IPS DF 6.9 (cell line): ENCODE data around the gene SLC22A31.
A peak's percentile ranks its signal among the peaks of the same experiment; 100 is the strongest.

Source experiments
- DNase-seq: peaks from one replicate; pipeline ENCODE4 v3.0.0-alpha.2; 2013; ENCODE audit warnings: low read depth, low spot score
- H3K27ac ChIP-seq: one replicate; pipeline ENCODE4 v1.5.1; 2013; ENCODE audit warnings: low read length, control low read depth
- H3K27me3 ChIP-seq: 2 replicates; pipeline ENCODE4 v1.6.1; 2013; ENCODE audit warnings: mild to moderate bottlenecking, low read length; ENCODE audit not compliant: control insufficient read depth, insufficient read depth
- H3K36me3 ChIP-seq: 2 replicates; pipeline ENCODE4 v1.6.1; 2013; ENCODE audit warnings: low read length; ENCODE audit not compliant: control insufficient read depth, insufficient read depth
- H3K4me1 ChIP-seq: 2 replicates; pipeline ENCODE4 v1.6.1; 2013; ENCODE audit warnings: low read length; ENCODE audit not compliant: control insufficient read depth, insufficient read depth
- H3K4me3 ChIP-seq: 2 replicates; pipeline ENCODE4 v1.5.1; 2013; ENCODE audit warnings: mild to moderate bottlenecking, low read length
- H3K9me3 ChIP-seq: 2 replicates; pipeline ENCODE4 v1.6.1; 2013; ENCODE audit warnings: low read length, inconsistent platforms; ENCODE audit not compliant: control insufficient read depth, insufficient read depth
- WGBS: extraction: QIAGEN DNeasy Blood & Tissue Kit; methylation state at CpG from one replicate; pipeline ENCODE4 v1.1.7; 2013; ENCODE audit warnings: mixed read lengths, missing lambda C conversion rate; ENCODE audit not compliant: insufficient read length, insufficient coverage; 5-methylcytosine and 5-hydroxymethylcytosine counted together

The SLC22A31 gene

DNA sequence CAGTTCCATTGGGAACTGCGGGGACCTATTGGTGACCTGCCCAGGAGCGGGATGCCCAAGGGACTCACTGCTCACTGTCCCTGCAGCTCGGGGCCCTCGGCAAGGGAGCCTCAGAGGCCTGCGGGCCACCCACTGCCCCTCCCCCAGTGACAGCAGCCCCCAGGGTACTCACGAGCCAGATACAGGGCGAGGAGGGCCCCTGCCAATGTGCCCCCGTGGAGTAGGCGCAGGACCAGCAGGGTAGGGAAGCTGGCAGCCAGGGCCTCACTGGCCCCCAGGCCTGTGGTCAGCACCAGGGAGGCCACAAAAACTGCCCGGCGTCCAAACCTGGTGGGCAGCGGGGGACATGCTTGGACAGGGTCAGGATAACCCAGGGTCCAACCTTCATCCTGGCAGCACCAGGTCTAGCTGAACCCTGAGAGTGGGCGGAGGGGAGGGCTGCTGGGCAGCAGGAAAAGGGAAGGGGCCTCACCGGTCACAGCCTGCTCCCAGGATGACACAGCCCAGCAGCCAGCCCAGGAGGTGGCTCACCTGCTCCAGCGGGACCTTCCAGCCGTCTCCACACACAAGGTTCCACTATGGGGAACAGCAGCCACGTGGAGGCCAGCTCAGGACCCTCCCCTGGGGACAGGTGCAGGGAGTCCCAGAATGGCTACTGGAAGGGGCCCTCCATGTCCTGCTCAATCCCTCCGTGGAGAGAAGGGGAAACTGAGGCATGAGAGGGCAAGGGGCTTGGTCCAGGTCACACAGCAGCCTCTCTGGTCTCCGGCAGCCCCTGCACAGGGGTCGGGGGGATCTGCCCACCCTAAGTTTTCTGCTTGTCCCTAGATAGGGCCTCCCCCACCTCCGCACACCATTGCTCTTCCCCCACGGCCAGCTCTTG lies 855 bp downstream of the SLC22A31 start:
- H3K27me3 ChIP-seq = peaks cover 10% of the 10 kb centered on the region
- no peak overlapping the region for H3K4me3 ChIP-seq
- H3K9me3 ChIP-seq = no peaks in the 10 kb centered on the region
- DNase-seq = no peak
- WGBS = no CpG with 5 or more reads among the region's 22 CpGs
- peaks cover 2% of the 10 kb centered on the region; the same call in 1 of the 2 replicates for H3K4me1 ChIP-seq
- no peaks in the 10 kb centered on the region for H3K36me3 ChIP-seq
- H3K27ac ChIP-seq = no peak overlapping the region

DNA sequence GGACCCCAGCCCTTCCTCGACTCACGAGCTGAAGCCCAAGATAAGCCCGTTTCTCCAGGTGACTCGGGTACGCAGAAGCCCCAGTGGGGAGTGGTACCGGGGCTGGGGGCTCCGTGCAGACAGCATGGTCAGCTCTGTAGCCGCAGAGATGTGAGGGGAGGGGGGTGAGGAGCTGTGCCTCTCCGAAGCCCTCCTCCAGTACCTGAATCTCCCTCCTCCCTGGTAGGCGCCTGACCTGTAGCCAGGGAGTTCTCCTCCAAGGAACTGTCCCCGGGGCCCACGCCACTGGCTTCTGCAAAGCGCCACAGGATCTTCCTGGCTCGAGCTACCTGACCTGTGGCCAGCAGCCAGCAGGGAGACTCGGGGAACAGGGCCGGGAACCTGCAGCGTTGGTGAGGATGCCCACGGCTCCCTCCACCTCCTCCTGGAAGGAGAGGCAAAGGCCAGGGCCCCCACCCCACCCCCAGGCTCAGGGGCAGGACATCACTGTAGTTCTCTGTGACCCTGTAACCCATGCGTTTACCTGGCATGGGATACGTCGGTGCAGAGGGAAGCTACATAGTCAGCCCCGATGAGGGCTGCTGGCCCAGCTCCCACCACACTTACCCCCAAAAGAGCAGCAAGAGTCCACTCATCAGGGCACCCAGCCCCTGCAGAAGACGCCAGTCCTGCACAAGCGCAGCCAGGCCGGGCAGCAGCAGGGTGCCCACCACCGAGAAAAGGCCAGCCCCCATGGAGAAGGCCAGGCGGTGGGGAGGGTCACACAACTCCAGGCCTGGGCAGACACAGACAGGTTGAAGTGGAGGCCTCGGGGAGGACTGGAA lies 1.7 kb downstream of the SLC22A31 start:
- no CpG with 5 or more reads among the region's 28 CpGs for WGBS
- no peak overlapping the region for H3K27ac ChIP-seq
- no peak for DNase-seq
- H3K27me3 ChIP-seq = peaks cover 10% of the 10 kb centered on the region
- H3K4me1 ChIP-seq = peaks cover 2% of the 10 kb centered on the region; the same call in 1 of the 2 replicates
- H3K9me3 ChIP-seq = no peaks in the 10 kb centered on the region
- no peaks in the 10 kb centered on the region for H3K36me3 ChIP-seq
- no peak overlapping the region for H3K4me3 ChIP-seq

DNA sequence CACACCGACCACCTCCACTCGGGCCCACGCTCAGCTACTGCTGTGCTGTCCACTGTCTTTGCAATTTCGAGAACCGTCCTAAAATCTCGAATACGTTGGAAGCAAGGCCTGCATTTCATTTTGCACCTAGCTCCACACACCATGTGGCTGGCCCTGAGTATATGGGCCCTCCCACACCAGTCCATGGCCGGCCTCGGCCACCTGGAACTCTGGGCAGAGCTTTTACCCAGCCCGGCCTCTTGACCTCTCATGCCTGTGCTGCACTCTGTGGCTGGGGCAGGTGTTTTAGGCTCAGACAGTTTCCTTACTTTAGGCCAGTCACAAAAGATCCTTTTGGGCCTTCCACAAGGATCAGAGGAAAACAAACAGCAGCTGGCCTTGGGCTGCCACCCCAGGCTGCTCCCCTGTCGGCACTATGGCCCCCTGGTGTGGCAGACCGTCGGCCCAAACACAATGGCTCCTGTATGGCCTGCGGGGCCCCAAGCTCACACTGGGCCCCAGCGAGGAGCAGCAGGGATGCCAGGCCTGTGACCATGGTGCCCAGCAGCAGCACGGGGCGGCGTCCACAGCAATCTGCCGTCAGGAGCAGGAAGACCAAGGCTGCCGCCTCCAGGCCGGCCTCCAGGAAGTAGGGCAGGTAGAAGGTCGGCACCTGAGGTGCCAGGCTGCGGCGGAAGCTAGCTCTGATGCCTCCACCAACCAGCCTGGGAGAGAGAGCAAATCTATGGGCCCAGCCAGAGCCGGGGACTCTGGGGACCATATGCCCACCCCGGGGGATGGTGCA lies 2.5 kb downstream of the SLC22A31 start:
- H3K9me3 ChIP-seq = no peaks in the 10 kb centered on the region
- H3K27me3 ChIP-seq = peaks cover 6% of the 10 kb centered on the region
- WGBS = no CpG with 5 or more reads among the region's 26 CpGs
- H3K4me3 ChIP-seq = no peak overlapping the region
- DNase-seq = no peak
- H3K4me1 ChIP-seq = peaks cover 2% of the 10 kb centered on the region; the same call in 1 of the 2 replicates
- no peaks in the 10 kb centered on the region for H3K36me3 ChIP-seq
- H3K27ac ChIP-seq = no peak overlapping the region

DNA sequence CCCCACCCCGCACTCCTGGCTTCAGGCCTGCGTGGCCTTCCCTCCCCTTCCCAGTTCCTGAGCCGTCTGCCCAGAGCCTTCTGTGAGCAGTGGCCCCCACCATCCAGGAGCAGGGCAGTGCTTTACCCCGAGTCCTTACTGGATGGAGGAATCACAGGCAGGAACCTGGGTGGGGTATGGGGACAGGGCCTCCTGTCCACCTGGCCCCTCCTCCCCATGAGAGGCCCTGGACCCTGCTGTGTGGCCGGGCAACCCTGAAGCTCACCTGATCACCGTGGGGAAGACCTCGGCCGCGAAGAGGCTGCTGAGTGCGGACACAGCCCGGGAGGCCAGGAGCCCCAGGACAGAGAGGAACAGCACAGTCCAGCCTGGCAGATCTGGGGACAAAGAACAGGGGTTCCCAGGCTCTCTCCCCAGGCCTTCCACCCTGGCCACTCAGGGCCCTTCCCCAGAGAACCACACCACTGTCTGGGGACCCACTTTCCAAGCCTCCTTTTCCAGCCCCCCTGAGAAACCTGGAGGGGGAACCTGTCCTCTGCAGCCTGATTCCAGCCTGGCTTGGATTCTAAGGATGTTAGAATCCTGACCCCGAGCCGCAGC lies 3.2 kb downstream of the SLC22A31 start:
- no peak for DNase-seq
- H3K4me1 ChIP-seq = peaks cover 4% of the 10 kb centered on the region; the same call in 1 of the 2 replicates
- H3K27me3 ChIP-seq = peaks cover 2% of the 10 kb centered on the region
- no peaks in the 10 kb centered on the region for H3K9me3 ChIP-seq
- H3K27ac ChIP-seq = no peak overlapping the region
- no CpG with 5 or more reads among the region's 13 CpGs for WGBS
- no peak overlapping the region for H3K4me3 ChIP-seq
- no peaks in the 10 kb centered on the region; the same call in 1 of the 2 replicates for H3K36me3 ChIP-seq

DNA sequence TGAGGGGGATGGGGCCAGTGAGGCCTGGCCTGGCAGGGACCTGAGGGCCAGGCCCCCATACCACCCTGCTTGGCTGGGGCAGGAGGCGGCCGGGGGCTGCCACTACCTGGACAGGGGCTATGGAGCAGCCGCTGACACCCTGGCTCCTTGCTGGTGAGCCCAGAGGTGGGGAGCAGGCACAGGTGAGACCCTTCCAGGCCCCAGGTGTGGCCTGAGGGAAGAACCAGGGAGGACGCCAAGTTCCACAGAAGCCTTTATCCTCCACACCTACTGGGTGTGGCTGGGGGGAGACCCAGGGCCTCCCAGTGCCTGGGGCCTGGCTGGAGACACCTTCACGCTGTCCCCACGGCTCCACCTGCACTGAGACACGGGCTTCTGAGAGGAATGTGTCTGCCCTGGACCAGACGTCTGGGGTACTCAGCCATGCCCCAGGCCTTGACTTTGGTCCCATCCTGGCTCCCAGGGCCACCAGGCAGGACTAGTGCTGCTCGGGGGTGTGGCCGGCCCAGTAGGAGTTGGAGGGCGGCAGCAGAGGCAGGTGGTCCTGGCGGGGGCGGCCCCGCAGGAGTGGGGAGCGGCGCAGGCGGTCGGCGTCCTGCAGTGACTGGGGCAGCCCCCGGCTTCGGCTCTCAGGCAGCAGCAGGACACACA lies 4.7 kb downstream of the SLC22A31 start:
- WGBS = no CpG with 5 or more reads among the region's 21 CpGs

DNA sequence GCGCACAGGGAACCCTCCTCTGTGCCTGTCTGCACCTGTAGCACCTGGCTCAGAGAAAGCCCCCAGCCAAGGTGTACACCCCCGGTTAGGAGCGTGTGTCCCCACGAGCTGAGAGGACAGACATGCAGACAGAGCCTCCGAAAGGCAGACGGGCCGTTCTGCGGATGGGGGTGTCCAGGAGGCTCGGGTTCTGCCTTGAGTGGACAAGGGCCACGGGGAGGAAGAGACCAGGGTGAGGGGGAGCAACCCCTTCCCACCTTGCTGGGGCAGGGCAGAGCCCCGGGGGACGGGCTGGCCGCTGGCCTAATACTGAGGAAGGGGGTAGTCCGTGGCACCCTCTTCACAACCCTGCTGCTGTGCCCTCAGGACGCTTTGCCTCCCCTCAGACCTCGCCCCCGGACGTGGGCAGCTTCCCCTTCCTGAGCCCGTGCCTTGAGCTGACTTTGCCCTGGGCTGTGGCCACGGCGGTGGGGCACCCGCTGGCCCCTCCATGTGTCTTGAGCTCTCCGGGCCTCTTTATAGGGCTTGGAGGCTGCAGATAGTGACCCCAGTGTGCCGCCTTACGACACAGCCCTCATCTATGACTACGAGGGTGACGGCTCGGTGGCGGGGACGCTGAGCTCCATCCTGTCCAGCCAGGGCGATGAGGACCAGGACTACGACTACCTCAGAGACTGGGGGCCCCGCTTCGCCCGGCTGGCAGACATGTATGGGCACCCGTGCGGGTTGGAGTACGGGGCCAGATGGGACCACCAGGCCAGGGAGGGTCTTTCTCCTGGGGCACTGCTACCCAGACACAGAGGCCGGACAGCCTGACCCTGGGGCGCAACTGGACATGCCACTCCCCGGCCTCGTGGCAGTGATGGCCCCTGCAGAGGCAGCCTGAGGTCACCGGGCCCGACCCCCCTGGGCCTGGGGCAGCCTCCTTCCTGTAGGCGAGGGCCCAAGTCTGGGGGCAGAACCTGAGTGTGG lies 5.7 kb downstream of the SLC22A31 start:
- H3K27me3 ChIP-seq = no peaks in the 10 kb centered on the region
- no CpG with 5 or more reads among the region's 45 CpGs for WGBS
- no peaks in the 10 kb centered on the region; the same call in 1 of the 2 replicates for H3K36me3 ChIP-seq
- peaks cover 4% of the 10 kb centered on the region for H3K4me1 ChIP-seq
- DNase-seq = no peak
- H3K27ac ChIP-seq = no peak overlapping the region
- no peak overlapping the region for H3K4me3 ChIP-seq
- H3K9me3 ChIP-seq = no peaks in the 10 kb centered on the region

More for the DNA sequence above, 4.7 kb downstream of the SLC22A31 start:
- no peak for DNase-seq
- H3K4me1 ChIP-seq = peaks cover 5% of the 10 kb centered on the region
- no peak overlapping the region for H3K4me3 ChIP-seq
- peaks cover under 1% of the 10 kb centered on the region for H3K27me3 ChIP-seq
- H3K36me3 ChIP-seq = no peaks in the 10 kb centered on the region; the same call in 1 of the 2 replicates
- H3K27ac ChIP-seq = no peak overlapping the region
- H3K9me3 ChIP-seq = no peaks in the 10 kb centered on the region

DNA sequence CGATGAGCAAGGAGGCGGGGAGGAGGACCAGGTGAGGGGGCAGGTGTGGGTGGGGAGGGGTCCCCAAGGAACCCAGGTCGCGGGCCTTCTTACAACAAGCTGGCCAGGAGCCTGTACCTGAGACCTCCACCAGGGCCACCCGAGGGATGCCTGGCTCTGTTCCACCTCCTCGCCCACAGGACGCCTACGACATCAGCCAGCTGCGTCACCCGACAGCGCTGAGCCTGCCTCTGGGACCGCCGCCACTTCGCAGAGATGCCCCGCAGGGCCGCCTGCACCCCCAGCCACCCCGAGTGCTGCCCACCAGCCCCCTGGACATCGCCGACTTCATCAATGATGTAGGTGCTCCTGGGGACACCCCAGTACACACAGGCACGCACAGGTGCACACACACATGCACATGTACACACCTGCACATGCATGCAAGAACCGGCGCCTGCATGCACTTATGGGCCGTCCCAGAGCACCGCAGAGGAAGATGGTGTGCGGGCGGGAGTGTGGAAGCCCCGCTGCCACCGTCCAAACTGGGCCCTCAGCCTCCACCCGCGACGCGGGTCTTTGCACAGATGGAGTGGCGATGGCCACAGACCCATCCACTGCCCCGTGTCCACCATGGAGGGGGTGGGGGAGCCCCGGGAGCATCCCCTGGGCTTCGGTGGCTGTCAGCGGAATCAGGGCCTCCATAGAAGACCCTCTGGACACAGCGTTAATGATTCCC lies 6.6 kb downstream of the SLC22A31 start:
- Histone ChIP-seq H3K27me3 (no peaks in the 10 kb centered on the region), H3K9me3 (no peaks in the 10 kb centered on the region), H3K4me1 (peaks cover 4% of the 10 kb centered on the region), H3K4me3 (no peak overlapping the region; the same call in 1 of the 2 replicates), H3K36me3 (no peaks in the 10 kb centered on the region; the same call in 1 of the 2 replicates), H3K27ac (no peak overlapping the region)
- WGBS = no CpG with 5 or more reads among the region's 38 CpGs
- no peak for DNase-seq

DNA sequence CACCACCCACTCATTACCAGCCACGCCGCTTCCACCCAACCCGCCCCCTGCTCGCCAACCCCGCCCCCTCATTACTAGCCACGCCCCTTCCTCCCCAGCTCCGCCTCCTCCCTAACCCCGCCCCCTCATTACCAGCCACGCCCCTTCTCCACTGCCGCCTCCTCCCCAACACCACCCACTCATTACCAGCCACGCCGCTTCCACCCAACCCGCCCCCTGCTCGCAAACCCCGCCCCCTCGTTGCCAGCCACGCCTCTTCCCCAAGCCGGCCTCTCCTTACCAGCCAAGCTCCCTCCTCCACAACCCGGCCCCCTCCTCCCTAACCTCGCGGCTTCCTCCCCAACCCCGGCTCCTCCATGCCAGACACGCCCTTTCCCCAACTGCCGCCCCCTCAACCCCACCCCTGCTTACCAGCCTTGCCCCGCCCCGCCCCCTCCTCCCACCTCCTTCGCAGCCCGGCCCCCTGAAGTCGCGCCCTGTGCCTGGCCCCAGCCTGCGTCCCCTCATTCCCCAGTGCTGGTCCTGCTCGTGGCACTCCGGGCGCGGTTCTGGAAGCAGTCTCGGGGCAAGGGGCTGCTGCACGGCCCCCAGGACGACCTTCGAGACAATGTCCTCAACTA lies 7.3 kb downstream of the SLC22A31 start:
- peaks cover 4% of the 10 kb centered on the region for H3K4me1 ChIP-seq
- peak; percentile 68 for DNase-seq
- H3K27ac ChIP-seq = no peak overlapping the region
- no peaks in the 10 kb centered on the region; the same call in 1 of the 2 replicates for H3K36me3 ChIP-seq
- no CpG with 5 or more reads among the region's 39 CpGs for WGBS
- H3K9me3 ChIP-seq = no peaks in the 10 kb centered on the region
- no peak overlapping the region; the same call in 1 of the 2 replicates for H3K4me3 ChIP-seq
- H3K27me3 ChIP-seq = no peaks in the 10 kb centered on the region
